ENCODE measurements around the gene PORCN. TPM values are rescaled to one million over a fixed set of nuclear protein-coding genes. Genes with fewer than 3 reads are reported as not detected.

The PORCN gene
- total and polyA plus RNA-seq, 2 donors (not counting 3 experiments of a cell fraction or from before 2014, with no cell fraction given), result 7.6 to 21.0 TPM

DNA sequence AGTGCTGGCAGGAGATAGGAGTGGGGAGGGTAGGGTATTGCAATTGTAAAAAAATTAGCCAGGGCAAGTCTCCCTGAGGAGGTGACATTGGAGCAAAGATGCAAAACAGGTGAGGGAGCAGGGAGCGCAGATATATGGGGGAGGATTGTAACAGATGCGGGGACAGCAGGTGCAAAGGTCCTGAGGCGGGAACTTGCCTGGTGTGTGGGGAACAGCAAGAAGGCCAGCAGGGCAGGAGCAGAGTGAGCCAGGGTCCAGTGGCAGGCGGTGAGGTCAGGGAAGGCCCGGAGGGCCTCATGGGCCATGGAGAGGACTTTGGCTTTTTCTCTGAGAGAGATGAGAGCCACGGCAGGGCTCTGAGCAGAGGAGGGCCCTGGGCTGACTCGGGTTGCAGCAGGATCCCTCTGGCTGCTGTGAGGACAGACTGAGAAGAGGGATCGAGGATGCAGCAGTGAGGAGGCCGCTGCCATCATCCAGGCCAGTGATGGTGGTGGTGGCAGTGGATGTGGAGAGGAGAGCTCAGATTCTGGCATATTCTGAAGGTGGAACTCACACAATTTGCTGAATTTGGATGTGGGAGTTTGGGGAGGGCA lies 6.2 kb downstream of the PORCN start:
- H3K27ac ChIP-seq (ENCODE audit: insufficient read depth, low read depth, low read length), result no peak overlapping the region
- no peak for DNase-seq (ENCODE audit: low read depth, low spot score)
- BruUV-seq (replicated peaks), result no TSS peak

More for the DNA sequence above, 6.2 kb downstream of the PORCN start:
- POLR2A ChIA-PET, result no interaction called here
- H3K9me3 ChIP-seq (replicated peaks; ENCODE audit: control insufficient read depth, insufficient read depth, low read length), result no peaks in the 10 kb centered on the region
- H3K9ac ChIP-seq (replicated peaks; ENCODE audit: extremely low read depth, insufficient read depth, low read length), result no peak overlapping the region
- intact Hi-C loops (cut with micrococcal nuclease) (no loop called here), dilution Hi-C loops (cut with MboI; ENCODE audit: extremely low pct_ligation_motif_present, low sequenced_read_pairs) (no loop called here)
- no peaks in the 10 kb centered on the region for H4K20me1 ChIP-seq (replicated peaks; ENCODE audit: control insufficient read depth, extremely low read depth, insufficient read depth, low read length)
- no peak overlapping the region for H2AFZ ChIP-seq (ENCODE audit: low read depth, low read length)
- peaks cover 0 to 5% of the 10 kb centered on the region in 2 experiments for H3K36me3 ChIP-seq (ENCODE audit: control insufficient read depth in 2 of 2, extremely low read depth in 1 of 2, insufficient read depth in 2 of 2, low read length in 2 of 2)
- CTCF ChIA-PET, result no interaction called here
- TF ChIP-seq, protein P1, sequence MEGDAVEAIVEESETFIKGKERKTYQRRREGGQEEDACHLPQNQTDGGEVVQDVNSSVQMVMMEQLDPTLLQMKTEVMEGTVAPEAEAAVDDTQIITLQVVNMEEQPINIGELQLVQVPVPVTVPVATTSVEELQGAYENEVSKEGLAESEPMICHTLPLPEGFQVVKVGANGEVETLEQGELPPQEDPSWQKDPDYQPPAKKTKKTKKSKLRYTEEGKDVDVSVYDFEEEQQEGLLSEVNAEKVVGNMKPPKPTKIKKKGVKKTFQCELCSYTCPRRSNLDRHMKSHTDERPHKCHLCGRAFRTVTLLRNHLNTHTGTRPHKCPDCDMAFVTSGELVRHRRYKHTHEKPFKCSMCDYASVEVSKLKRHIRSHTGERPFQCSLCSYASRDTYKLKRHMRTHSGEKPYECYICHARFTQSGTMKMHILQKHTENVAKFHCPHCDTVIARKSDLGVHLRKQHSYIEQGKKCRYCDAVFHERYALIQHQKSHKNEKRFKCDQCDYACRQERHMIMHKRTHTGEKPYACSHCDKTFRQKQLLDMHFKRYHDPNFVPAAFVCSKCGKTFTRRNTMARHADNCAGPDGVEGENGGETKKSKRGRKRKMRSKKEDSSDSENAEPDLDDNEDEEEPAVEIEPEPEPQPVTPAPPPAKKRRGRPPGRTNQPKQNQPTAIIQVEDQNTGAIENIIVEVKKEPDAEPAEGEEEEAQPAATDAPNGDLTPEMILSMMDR (IDR thresholded peaks at IDR 0.05; ENCODE audit: extremely low read depth in 1 of 2, insufficient read depth in 1 of 2, low read depth in 1 of 2, low read length in 2 of 2), result no peak
- no peak for TF ChIP-seq POLR2A (IDR thresholded peaks at IDR 0.05; ENCODE audit: low read depth, low read length)
- TF ChIP-seq POLR2AphosphoS5 (IDR thresholded peaks at IDR 0.05; ENCODE audit: insufficient read depth, low read depth, low read length), result no peak
- TF ChIP-seq EZH2 (IDR thresholded peaks at IDR 0.05; ENCODE audit: borderline replicate concordance, low read depth, low read length, severe bottlenecking), result no peak
- TF ChIP-seq MYC (IDR thresholded peaks at IDR 0.05; ENCODE audit: low read depth, low read length), result no peak
- no peak for TF ChIP-seq JUN (IDR thresholded peaks at IDR 0.05; ENCODE audit: borderline replicate concordance, insufficient read depth, insufficient read length, low read depth)
- no peak for TF ChIP-seq FOS (IDR thresholded peaks at IDR 0.05; ENCODE audit: borderline replicate concordance, insufficient read depth, low read length)
- TF ChIP-seq GATA2 (IDR thresholded peaks at IDR 0.05; ENCODE audit: insufficient read depth, insufficient read length, low read depth, low read length), result no peak
- TF ChIP-seq, protein P2, sequence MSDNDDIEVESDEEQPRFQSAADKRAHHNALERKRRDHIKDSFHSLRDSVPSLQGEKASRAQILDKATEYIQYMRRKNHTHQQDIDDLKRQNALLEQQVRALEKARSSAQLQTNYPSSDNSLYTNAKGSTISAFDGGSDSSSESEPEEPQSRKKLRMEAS (IDR thresholded peaks at IDR 0.05; ENCODE audit: insufficient read depth, insufficient read length), result no peak
- H3K79me2 ChIP-seq (ENCODE audit: control insufficient read depth, insufficient read depth, low read length), result no peaks in the 10 kb centered on the region
- H3K27me3 ChIP-seq (ENCODE audit: control insufficient read depth in 2 of 2, insufficient read depth in 2 of 2, low read length in 2 of 2), result no peaks in the 10 kb centered on the region
- H3K4me3 ChIP-seq (replicated peaks in 1 of 3; ENCODE audit: insufficient read depth in 1 of 3, low read depth in 1 of 3, low read length in 3 of 3), result no peak overlapping the region
- H3K4me2 ChIP-seq (ENCODE audit: insufficient read depth, low read length), result no peak overlapping the region
- FAIRE-seq, result no peak
- no peaks in the 10 kb centered on the region for H3K4me1 ChIP-seq (ENCODE audit: control insufficient read depth, extremely low read depth, insufficient read depth, low read length)
- H3K9me1 ChIP-seq (replicated peaks; ENCODE audit: control insufficient read depth, extremely low read depth, insufficient read depth, low read length), result no peaks in the 10 kb centered on the region
